Kidney tubule cell (primary cell): ENCODE results near the gene USH1G.
A peak's percentile ranks its signal among the peaks of the same experiment; 100 is the strongest.

Experiments
- DNase-seq: peaks from one replicate; pipeline ENCODE4 v3.0.0-alpha.2; 2018; ENCODE audit warnings: low spot score

The USH1G gene

DNA sequence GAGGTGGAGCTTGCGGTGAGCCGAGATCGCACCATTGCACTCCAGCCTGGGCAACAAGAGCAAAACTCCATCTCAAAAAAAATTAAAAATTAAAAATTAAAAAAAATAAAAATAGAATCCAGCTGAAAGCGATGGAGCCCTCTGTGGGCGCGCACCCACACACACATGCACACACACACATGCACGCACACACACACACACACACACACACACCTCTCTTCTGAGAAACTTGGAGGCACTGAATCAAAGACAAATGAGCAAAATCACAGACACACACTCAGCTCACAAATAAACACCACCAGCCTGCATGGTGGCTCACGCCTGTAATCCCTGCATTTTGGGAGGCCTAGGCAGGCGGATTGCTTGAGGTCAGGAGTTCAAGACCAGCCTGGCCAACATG, 20.0 kb downstream of the USH1G start:
- DNase-seq: no peak

DNA sequence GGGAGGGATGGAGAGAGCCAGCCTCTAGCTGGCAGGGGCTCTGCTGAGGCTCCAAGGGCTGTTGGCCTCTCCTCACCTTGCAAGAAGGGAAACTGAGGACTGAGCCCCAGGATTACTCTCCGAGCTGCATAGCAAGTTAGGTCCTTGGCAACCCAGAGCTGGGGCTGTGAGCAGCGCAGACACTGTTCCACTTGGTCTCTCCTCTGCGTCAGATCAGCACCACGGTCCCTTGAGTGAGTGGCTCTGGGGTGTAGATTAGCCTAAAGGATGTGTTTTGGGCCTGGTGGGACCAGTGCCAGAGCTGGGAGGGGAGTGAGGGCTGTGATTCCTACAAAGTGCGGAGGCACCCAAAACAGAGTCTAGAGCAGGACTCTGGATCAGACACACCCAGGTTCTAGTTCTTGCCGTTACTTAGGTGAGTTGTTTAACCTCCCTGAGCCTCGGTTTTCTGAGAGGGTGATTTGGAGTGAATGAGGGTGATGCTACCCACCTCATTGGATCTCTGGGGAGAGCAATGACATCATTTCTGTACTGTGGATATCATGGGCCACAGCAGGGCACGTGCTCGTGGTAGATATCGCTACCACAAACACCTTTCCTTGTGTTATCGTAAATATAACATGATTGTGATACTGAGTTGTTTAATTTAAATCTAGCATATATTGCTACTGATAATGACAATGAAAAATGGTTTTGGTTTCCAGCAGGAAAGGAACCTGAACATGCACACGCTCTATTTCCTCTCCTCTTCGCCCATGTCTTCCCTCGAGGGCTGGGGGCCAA, 21.5 kb downstream of the USH1G start:
- DNase-seq: no peak

GRCh38 chr17:74900208-74900607, 22.8 kb downstream of the USH1G start:
- no peak for DNase-seq

GRCh38 chr17:74898376-74898946, 24.6 kb downstream of the USH1G start:
- DNase-seq: no peak

GRCh38 chr17:74893936-74894671, 29.0 kb downstream of the USH1G start:
- no peak for DNase-seq

DNA sequence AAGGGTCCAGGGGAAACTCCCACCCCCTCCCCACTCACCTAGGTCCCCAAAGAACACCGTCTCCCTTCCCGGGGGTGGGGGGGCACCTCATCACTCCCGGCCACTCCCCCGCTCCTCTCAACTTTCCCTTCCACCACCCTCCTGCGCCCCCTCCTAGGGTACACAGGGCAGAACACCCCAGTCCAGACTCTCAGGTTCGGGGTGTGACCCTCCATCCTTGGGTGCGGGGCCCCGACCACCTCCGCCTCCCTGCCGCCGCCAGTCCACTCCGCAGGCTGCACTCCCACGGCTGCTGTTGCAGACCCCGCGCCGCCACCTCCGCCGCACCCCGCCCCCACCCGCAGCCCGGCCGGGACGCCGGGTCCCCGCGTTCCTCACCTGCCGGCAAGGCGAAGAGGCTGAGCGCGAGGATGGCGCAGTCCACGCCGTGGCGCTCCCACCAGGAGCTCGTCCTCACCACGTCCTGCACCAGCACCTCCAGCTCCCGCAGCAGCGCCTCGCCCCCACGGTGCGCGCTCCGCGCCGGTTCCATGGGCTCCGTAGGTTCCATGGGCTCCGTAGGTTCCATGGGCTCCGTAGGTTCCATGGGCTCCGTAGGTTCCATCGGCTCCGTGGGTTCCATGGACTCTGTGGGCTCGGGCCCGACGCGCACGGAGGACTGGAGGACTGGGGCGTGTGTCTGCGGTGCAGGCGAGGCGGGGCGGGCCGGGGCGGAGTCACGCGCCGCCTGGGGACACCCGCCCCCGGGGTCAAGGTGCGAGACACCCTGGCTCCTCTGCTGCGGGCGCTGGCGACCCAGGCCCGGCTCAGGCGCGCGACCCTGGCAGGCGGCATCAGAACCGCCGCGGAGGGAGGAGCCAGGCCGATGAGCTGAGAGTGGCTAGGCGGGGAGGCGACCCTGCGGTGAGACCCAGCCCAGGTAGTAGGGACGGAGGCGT, 29.8 kb downstream of the USH1G start, which contains the start of gene FADS6:
TSS of gene FADS6 (minus strand) at position 660 of the 938 bp plus-strand sequence. CDS start at position 622, 38 bp downstream.
- DNase-seq: no peak

DNA sequence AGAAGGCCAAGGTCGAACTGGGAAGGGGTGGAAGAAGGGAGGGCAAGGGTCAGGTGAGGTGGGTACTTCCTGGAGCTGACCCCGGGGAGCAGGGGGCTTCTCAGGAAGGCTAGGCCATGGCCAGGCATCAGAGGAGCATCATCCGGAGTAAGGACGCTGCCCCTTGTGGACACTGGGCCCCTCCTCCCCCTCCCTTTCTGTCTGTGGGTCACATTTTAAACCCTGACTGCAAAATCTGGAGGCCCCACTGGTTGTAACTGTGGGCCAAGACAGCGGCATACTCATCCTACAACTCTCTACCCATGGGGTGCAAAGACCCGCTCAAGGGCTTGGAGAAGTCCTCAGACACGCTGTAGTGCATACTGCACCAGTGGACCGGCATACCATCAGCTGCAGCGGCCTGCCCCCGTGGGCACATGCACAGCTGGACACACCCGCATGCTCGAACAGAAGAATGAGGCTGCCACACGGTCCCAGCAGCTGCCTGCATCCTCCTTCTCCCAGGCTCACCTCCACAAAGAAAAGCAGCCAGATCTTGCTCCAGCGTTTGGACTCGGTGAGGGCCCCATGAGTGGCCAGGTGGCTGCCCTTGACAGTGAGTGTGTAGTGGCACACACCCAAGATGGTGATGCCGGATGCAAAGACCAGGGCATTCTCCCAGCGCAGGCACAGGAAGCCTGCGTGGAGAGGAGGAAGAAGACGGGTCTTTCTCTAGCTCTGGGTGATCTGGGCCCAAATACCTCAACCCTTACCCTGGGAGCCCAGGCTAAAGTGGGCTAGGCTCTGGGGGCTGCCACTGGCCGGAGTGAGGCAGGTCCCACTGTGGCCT, 30.8 kb downstream of the USH1G start:
- no peak for DNase-seq

- no peak for DNase-seq
Observed at GRCh38 chr17:74890554-74890953, 32.5 kb downstream of the USH1G start.

- DNase-seq: no peak
Observed at GRCh38 chr17:74888469-74888868, 34.6 kb downstream of the USH1G start.

- no peak for DNase-seq
Observed at GRCh38 chr17:74883241-74883745, 39.8 kb downstream of the USH1G start.

DNA sequence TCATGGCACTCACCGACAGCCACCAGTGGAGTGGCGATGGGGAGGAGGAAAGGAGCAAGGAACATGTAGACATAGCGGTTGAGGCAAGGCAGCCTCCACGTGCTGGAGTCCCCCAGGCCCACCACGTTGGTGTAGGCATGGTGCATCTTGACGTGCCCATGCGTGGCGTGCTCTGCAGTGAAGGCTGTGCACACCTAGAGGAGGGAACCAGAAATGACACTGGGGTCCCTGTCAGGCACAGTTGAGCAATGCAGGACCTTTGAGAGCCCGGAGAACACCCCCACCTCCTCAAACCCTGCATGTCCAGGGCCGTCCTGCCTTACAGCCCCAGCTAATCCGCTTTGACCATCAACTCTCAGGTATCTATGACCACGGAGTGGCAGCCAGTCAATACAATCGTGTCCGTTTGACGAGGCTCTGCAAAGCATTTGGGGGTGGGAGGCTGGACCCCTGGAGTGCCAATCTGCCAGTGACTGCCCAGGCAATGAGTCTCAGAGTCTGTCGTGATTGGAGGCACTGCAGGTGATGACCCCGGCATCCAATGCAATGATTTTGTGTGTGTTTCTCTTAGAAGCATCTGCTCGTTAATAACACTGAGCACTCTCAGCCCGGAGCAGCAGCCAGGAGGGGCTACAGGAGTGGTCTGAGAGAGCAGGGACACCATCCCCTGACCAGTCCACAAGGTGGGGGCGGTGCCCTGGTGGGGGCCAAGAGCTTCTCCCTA, 40.4 kb downstream of the USH1G start:
- DNase-seq: no peak

DNA sequence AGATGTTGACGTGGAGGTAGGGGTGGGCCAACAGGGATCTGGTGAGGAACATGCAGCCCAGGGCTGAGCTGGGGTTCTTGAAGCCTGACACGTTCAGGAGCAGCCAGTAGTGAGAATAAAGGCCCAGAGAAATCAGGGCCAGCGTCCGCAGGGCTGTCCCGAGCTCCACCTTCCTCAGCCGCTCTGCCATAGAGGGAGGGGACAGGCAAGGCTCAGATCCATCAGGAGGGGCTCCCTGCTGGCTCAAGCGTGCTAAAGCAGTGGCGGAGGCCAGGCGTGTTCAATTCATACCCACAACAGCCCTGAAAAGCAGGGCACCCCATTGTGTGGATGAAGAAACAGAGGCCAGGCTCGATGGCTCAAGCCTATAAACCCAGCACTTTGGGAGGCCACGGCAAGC, 42.0 kb downstream of the USH1G start:
- DNase-seq: no peak

DNA sequence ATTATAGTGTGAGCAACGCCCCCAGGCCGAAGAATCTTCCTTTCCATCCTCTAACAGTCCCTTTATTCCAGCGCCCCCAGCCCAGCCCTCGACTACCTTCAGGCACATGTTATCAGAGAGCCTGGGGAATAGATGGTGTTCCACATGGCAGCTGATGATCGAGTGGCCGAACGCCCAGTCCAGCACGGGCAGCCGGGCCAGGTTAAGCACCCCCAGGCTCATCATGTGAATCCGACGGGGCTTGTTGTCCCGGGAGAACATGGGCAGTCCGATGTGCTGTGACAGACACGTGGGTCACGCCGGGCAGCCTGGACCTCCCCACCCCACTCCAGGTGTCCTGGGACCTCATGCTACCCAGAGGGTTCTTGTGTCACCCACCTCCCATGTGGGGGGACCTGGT, 43.7 kb downstream of the USH1G start:
- DNase-seq: no peak

GRCh38 chr17:74878658-74879057, 44.4 kb downstream of the USH1G start:
- DNase-seq: no peak

- DNase-seq: peak; percentile 63
Observed at GRCh38 chr17:74877592-74878548, 45.2 kb downstream of the USH1G start.

- no peak for DNase-seq
Observed at GRCh38 chr17:74875977-74876593, 47.0 kb downstream of the USH1G start.

DNA sequence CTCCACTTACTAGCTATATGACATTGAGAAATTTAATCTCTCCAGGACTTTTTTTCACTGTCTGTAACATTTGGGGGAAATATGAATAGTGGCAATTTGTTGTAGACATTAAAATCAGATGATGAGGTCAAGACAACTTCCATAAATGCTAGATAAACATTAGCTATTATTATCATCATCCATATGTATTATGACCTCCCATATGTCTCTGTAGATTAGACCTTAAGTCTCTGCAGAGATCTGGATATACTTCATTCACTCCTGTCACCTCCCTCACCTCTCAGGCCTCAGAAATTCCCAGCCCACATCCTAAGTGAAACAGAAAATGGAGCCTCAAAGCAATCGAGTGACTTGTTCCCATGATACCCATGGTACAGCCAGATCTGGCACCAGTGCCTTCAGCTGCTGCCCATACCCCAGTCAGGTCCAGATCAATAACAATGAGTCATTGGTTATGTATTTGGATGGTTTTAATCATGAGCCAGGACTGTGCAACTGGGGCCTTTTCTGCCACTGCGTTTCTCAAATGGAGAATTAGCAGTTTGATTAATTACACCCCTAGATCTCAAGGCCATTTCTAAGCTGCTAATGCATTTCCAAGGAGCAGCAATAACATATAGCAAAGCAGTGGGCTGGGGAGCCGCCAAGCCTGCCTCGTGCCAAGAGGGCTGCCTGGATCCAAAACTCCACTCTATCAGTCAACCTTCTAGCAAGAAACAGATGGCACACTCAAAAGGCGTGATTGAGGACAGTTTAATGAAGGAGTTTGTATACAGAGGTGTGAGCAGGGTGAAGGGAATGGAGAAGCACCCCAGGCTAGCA, 47.7 kb downstream of the USH1G start:
- DNase-seq: no peak

GRCh38 chr17:74874615-74875037, 48.4 kb downstream of the USH1G start:
- no peak for DNase-seq
